ENCODE results near the gene COG8. TPM values are rescaled to one million over a fixed set of nuclear protein-coding genes. Genes with fewer than 3 reads are reported as not detected.

Gene COG8
- total and polyA plus RNA-seq, 2 donors from 2014 or later, result 33.8 to 49.5 TPM

DNA sequence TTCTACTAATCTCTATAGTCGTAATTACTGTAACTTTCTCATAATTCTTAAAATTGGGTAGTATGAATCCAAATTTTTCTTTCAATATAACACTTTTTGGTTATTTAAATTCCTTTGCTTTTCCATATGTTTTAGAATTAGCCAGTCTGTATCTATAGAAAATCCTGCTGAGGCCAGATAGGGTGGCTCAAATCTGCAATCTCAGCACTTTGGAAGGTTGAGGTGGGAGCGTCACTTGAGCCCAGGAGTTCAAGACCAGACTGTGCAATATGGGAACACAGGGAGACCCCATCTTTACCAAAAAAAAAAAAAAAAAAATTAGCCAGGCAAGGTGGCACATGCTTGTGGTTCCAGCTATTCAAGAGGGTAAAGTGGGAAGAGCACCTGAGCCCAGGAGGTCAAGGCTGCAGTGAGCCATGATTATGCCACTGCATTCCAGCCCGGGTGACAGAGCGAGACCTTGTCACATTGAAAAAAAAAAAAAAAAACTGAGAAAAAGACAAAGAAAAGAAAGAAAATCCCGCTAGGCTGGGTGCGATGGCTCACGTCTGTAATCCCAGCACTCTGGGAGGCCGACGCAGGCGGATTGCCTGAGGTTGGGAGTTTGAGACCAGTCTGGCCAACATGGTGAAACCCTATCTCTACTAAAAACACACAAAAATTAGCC, 37.2 kb upstream of the COG8 start:
- Histone ChIP-seq H3K9ac (ENCODE audit: low read length in 3 of 3) (no peak overlapping the region), H3K36me3 (ENCODE audit: control insufficient read depth in 2 of 3, insufficient read depth in 3 of 3, low read length in 3 of 3) (peaks cover 2 to 23% (median 11%) of the 10 kb centered on the region in 3 donors)
- intact Hi-C loops (cut with DNase I), result no loop called here

GRCh38 chr16:69373019-69373418, 33.7 kb upstream of the COG8 start:
- no peaks in the 10 kb centered on the region for H3K27me3 ChIP-seq (ENCODE audit: control insufficient read depth, insufficient read depth, low read length)
- H3K4me1 ChIP-seq (ENCODE audit: control insufficient read depth in 2 of 3, insufficient read depth in 2 of 3, low read depth in 1 of 3, low read length in 3 of 3), result no peaks in the 10 kb centered on the region
- TF ChIP-seq, protein P1, sequence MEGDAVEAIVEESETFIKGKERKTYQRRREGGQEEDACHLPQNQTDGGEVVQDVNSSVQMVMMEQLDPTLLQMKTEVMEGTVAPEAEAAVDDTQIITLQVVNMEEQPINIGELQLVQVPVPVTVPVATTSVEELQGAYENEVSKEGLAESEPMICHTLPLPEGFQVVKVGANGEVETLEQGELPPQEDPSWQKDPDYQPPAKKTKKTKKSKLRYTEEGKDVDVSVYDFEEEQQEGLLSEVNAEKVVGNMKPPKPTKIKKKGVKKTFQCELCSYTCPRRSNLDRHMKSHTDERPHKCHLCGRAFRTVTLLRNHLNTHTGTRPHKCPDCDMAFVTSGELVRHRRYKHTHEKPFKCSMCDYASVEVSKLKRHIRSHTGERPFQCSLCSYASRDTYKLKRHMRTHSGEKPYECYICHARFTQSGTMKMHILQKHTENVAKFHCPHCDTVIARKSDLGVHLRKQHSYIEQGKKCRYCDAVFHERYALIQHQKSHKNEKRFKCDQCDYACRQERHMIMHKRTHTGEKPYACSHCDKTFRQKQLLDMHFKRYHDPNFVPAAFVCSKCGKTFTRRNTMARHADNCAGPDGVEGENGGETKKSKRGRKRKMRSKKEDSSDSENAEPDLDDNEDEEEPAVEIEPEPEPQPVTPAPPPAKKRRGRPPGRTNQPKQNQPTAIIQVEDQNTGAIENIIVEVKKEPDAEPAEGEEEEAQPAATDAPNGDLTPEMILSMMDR (IDR thresholded peaks at IDR 0.05; ENCODE audit: borderline replicate concordance, extremely low read depth, insufficient read depth), result no peak
- DNase-seq (no peak), FAIRE-seq (no peak)
- H3K9me3 ChIP-seq (ENCODE audit: control insufficient read depth in 2 of 3, insufficient read depth in 1 of 3, low read length in 3 of 3), result no peaks in the 10 kb centered on the region
- intact Hi-C loops (cut with DNase I), result no loop called here
- H3K36me3 ChIP-seq (ENCODE audit: control insufficient read depth in 2 of 3, insufficient read depth in 3 of 3, low read length in 3 of 3), result peaks cover 12 to 33% (median 20%) of the 10 kb centered on the region in 3 donors
- no peak overlapping the region for H3K27ac ChIP-seq (ENCODE audit: low read depth in 2 of 2, low read length in 2 of 2)
- no peak overlapping the region for H3K4me3 ChIP-seq (ENCODE audit: low read length in 3 of 3)
- no peak overlapping the region for H3K9ac ChIP-seq (ENCODE audit: low read length in 3 of 3)

More for the DNA sequence above, 37.2 kb upstream of the COG8 start:
- Histone ChIP-seq H3K9me3 (ENCODE audit: control insufficient read depth in 2 of 3, insufficient read depth in 1 of 3, low read length in 3 of 3) (no peaks in the 10 kb centered on the region), H3K27me3 (ENCODE audit: control insufficient read depth, insufficient read depth, low read length) (no peaks in the 10 kb centered on the region), H3K4me1 (ENCODE audit: control insufficient read depth in 2 of 3, insufficient read depth in 2 of 3, low read depth in 1 of 3, low read length in 3 of 3) (no peaks in the 10 kb centered on the region), H3K27ac (ENCODE audit: low read depth in 2 of 2, low read length in 2 of 2) (no peak overlapping the region), H3K4me3 (ENCODE audit: low read length in 3 of 3) (no peak overlapping the region)
- TF ChIP-seq, protein P1 (IDR thresholded peaks at IDR 0.05; ENCODE audit: borderline replicate concordance, extremely low read depth, insufficient read depth), result no peak
- no peak for FAIRE-seq
- DNase-seq, result no peak

DNA sequence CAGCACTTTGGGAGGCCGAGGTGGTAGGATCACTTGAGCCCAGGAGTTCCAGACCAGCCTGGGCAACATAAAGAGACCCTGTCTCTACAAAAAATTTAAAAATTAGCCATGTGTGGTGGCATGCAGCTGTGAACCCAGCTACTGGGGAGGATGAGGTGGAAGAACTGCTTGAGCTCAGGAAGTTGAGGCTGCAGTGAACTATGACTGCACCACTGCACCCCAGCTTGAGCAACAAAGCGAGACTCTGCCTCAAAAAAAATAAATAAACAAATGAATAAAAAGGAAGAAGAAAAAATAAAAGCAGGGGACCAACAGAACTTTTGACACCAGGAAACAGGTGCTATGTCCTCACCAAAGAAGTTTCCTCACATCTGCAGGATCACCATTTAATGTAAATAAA, 32.2 kb upstream of the COG8 start:
- Histone ChIP-seq H3K36me3 (ENCODE audit: control insufficient read depth in 2 of 3, insufficient read depth in 3 of 3, low read length in 3 of 3) (peaks cover 13 to 43% (median 30%) of the 10 kb centered on the region in 3 donors), H3K4me3 (ENCODE audit: low read length in 3 of 3) (no peak overlapping the region), H3K27me3 (ENCODE audit: control insufficient read depth, insufficient read depth, low read length) (no peaks in the 10 kb centered on the region), H3K9me3 (ENCODE audit: control insufficient read depth in 2 of 3, insufficient read depth in 1 of 3, low read length in 3 of 3) (no peaks in the 10 kb centered on the region), H3K27ac (ENCODE audit: low read depth in 2 of 2, low read length in 2 of 2) (no peak overlapping the region), H3K9ac (ENCODE audit: low read length in 3 of 3) (no peak overlapping the region), H3K4me1 (ENCODE audit: control insufficient read depth in 2 of 3, insufficient read depth in 2 of 3, low read depth in 1 of 3, low read length in 3 of 3) (no peaks in the 10 kb centered on the region)
- FAIRE-seq, result no peak
- DNase-seq, result no peak
- TF ChIP-seq, protein P1 (IDR thresholded peaks at IDR 0.05; ENCODE audit: borderline replicate concordance, extremely low read depth, insufficient read depth), result no peak
- intact Hi-C loops (cut with DNase I), result no loop called here
